Astrocyte of the spinal cord (primary cell): Measurements from ENCODE around the gene APOA1.

ENCODE experiments used
- DNase-seq: peaks from one replicate; pipeline ENCODE4 v3.0.0; 2011; ENCODE audit warnings: low read depth, low spot score
- H3K4me3 ChIP-seq: 2 replicates; pipeline ENCODE4 v1.5.1; 2011; ENCODE audit warnings: low read depth, mild to moderate bottlenecking, low read length, moderate library complexity
- in situ Hi-C: cut with HindIII; loops from 2 replicates; pipeline ENCODE4 v1.10.0; 2017; ENCODE audit warnings: low sequenced_read_pairs
- TF ChIP-seq, protein P1 (sequence below): IDR thresholded peaks from 2 replicates; pipeline ENCODE4 v1.5.1; 2012; ENCODE audit warnings: low read depth, mild to moderate bottlenecking, low read length, inconsistent platforms

Gene APOA1

GRCh38 chr11:116844722-116845121 is 7.3 kb upstream of the APOA1 start:
- H3K4me3 ChIP-seq, result no peak overlapping the region
- in situ Hi-C loops, result no loop called here
- TF ChIP-seq, protein P1, sequence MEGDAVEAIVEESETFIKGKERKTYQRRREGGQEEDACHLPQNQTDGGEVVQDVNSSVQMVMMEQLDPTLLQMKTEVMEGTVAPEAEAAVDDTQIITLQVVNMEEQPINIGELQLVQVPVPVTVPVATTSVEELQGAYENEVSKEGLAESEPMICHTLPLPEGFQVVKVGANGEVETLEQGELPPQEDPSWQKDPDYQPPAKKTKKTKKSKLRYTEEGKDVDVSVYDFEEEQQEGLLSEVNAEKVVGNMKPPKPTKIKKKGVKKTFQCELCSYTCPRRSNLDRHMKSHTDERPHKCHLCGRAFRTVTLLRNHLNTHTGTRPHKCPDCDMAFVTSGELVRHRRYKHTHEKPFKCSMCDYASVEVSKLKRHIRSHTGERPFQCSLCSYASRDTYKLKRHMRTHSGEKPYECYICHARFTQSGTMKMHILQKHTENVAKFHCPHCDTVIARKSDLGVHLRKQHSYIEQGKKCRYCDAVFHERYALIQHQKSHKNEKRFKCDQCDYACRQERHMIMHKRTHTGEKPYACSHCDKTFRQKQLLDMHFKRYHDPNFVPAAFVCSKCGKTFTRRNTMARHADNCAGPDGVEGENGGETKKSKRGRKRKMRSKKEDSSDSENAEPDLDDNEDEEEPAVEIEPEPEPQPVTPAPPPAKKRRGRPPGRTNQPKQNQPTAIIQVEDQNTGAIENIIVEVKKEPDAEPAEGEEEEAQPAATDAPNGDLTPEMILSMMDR, result no peak
- no peak for DNase-seq

DNA sequence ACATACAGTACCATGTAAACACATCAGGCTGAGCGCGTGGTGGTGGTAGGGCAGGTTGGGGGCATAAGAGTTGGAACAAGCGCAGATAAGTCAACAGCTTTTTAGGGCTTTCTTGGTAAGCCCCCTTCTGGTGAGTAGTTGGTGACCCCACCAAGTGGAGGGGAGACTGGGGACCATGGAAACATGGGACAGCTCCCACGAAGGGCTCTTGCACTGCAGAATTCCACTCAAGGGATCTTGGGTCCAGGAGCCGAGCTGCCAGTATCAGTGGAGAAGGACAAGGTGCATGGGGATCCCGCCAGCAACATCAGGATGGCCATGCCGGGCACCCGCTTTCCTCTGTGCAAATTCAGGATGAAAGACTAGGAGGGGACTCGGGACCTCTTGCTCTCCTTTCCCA is 6.2 kb upstream of the APOA1 start:
- TF ChIP-seq, protein P1, result no peak
- DNase-seq, result no peak
- no peak overlapping the region for H3K4me3 ChIP-seq
- in situ Hi-C loops, result no loop called here

- in situ Hi-C loops, result no loop called here
- DNase-seq, result no peak
- TF ChIP-seq, protein P1, result no peak
- no peak overlapping the region for H3K4me3 ChIP-seq
These were observed 5.5 kb upstream of the APOA1 start for GRCh38 chr11:116842909-116843308.

DNA sequence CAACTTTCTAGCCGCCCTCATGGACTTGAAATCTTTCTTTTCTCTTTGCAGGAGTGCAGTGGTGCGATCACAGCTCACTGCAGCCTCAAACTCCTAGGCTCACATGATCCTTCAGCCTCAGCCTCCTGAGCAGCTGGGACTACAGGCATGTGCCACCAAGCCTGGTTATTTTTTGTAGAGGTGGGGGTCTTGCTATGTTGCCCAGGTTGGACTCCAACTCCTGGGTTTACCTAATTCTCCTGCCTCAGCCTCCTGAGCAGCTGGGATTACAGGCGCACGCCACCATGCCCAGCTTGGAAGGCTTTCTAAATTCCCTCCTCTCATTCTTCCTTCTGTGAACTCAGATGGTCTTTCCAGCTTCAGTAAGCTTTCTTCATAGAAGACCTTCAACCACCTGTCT is 4.7 kb upstream of the APOA1 start:
- no peak for DNase-seq
- in situ Hi-C loops, result no loop called here
- H3K4me3 ChIP-seq, result no peak overlapping the region
- TF ChIP-seq, protein P1, result no peak

- no peak overlapping the region for H3K4me3 ChIP-seq
- in situ Hi-C loops, result no loop called here
- DNase-seq, result no peak
- TF ChIP-seq, protein P1, result no peak
These were observed 3.4 kb upstream of the APOA1 start for GRCh38 chr11:116840746-116841296.

DNA sequence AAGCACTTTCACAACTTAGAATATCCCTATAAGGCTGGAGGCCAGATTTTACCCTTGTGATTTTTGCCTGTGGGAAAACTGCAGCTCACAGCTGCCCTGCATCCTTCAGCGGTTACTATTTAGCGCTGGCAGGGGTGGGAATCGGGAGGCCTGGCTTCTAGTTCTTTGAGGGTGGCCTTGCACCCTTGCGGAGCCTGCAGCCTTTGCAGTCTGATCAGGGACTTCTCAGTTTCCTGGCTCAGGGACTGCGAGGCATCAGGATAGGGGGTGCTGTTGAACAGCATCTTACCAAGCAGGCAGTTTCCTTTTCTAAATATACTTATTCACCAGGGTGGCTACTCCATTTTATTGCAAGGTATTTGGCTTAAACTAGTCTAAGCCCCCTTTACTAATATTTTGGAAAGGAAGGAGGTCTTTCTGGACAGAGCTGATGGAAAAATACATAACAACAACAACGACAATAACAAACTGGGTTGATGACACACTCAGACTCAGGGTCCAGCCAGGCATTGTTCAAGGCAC is 2.9 kb upstream of the APOA1 start:
- TF ChIP-seq, protein P1, result peak; percentile 31
- DNase-seq, result no peak
- no peak overlapping the region for H3K4me3 ChIP-seq
- in situ Hi-C loops, result no loop called here
